ENCODE measurements around the gene PSMD8.

- TF ChIP-seq CTCF (IDR thresholded peaks at IDR 0.05; ENCODE audit: low read depth, low read length, missing input control) = no peak
- TF ChIP-seq FOXA1 (IDR thresholded peaks at IDR 0.05) = no peak
- TF ChIP-seq RXRA (IDR thresholded peaks at IDR 0.05) = no peak
- no peak for TF ChIP-seq JUND (IDR thresholded peaks at IDR 0.05)
- TF ChIP-seq REST (IDR thresholded peaks at IDR 0.05) = no peak
- no peak for TF ChIP-seq ZBTB33 (IDR thresholded peaks at IDR 0.05)
- no peak for TF ChIP-seq RAD21 (IDR thresholded peaks at IDR 0.05)
- no peak for TF ChIP-seq GABPA (IDR thresholded peaks at IDR 0.05 in 1 of 2, conservative IDR thresholded peaks at IDR 0.05 in 1 of 2)
- no peak for TF ChIP-seq TAF1 (conservative IDR thresholded peaks at IDR 0.05)
- no peak for TF ChIP-seq SP1 (IDR thresholded peaks at IDR 0.05)
- no peak for TF ChIP-seq EGR1 (IDR thresholded peaks at IDR 0.05; ENCODE audit: low read depth in 2 of 2)
- no peak for TF ChIP-seq YY1 (IDR thresholded peaks at IDR 0.05)
- TF ChIP-seq MAX (IDR thresholded peaks at IDR 0.05) = no peak
Observed at GRCh38 chr19:38360351-38360750, 14.0 kb upstream of the PSMD8 start.

Measured in liver (tissue), 3 donors.